IMR-90 (cell line): ENCODE results near the gene AHDC1. TPM values are rescaled to one million over a fixed set of nuclear protein-coding genes. Genes with fewer than 3 reads are reported as not detected.

Source experiments
- ATAC-seq: fragments of 200-7000 bp; cut with Tn5 transposase; 2 replicates; pipeline ENCODE4 v1.9.1; 2020; ENCODE audit warnings: low read depth, mild to moderate bottlenecking, moderate library complexity
- BruUV-seq: library from RNA; stranded (reverse); fragments of 400-500 nt; replicated peaks from 2 replicates; lab custom pipeline; 2021; lab: Mats Ljungman, UMichigan
- CTCF ChIA-PET: fragments of 300-600 bp; formaldehyde crosslinking; extraction: SDS; loops from one replicate; lab custom pipeline; 2021; ENCODE audit warnings: antibody characterized with exemption; lab: Yijun Ruan, JAX
- POLR2A ChIA-PET: fragments of 300-600 bp; sonication (Branson Sonifier 250); formaldehyde crosslinking; loops from one replicate; lab custom pipeline; 2022; ENCODE audit warnings: antibody characterized with exemption; ENCODE audit not compliant: unreplicated experiment; lab: Charles Lee
- DNase-seq: peaks from one replicate; pipeline ENCODE4 v3.0.0; 2013
- H2AFZ ChIP-seq: replicated peaks from 2 replicates; pipeline ENCODE3; 2013; ENCODE audit warnings: low read length, mild to moderate bottlenecking; ENCODE audit not compliant: poor library complexity
- H2AK5ac ChIP-seq: 2 replicates; pipeline ENCODE4 v1.6.1; 2013; ENCODE audit warnings: low read depth, low read length, inconsistent platforms
- H2AK9ac ChIP-seq: replicated peaks from 2 replicates; pipeline ENCODE3; 2013; ENCODE audit warnings: mild to moderate bottlenecking, low read depth, low read length, moderate library complexity; ENCODE audit not compliant: poor library complexity
- H2BK120ac ChIP-seq: 2 replicates; pipeline ENCODE4 v1.6.1; 2013; ENCODE audit warnings: low read depth, low read length, inconsistent platforms
- H2BK15ac ChIP-seq: 3 replicates; pipeline ENCODE4 v1.6.1; 2013; ENCODE audit warnings: low read depth, low read length, inconsistent platforms
- H2BK20ac ChIP-seq: 2 replicates; pipeline ENCODE4 v1.6.1; 2013; ENCODE audit warnings: low read depth, mild to moderate bottlenecking, inconsistent platforms, low read length, moderate library complexity
- H2BK5ac ChIP-seq: 2 replicates; pipeline ENCODE4 v1.6.1; 2013; ENCODE audit warnings: mild to moderate bottlenecking, low read depth, low read length, inconsistent platforms; ENCODE audit not compliant: poor library complexity, severe bottlenecking
- H3K14ac ChIP-seq: replicated peaks from 2 replicates; pipeline ENCODE4 v1.6.1; 2013; ENCODE audit warnings: low read depth, low read length, inconsistent platforms
- H3K18ac ChIP-seq: 2 replicates; pipeline ENCODE4 v1.6.1; 2013; ENCODE audit warnings: low read depth, low read length, control low read depth
- H3K23ac ChIP-seq: 2 replicates; pipeline ENCODE4 v1.6.1; 2013; ENCODE audit warnings: low read depth, low read length, inconsistent platforms
- H3K27ac ChIP-seq: 2 replicates; pipeline ENCODE4 v1.5.1; 2013; ENCODE audit warnings: mild to moderate bottlenecking, control low read depth, low read length; ENCODE audit not compliant: insufficient read depth
- H3K27me3 ChIP-seq: 2 replicates; pipeline ENCODE4 v1.6.1; 2013; ENCODE audit warnings: low read length; ENCODE audit not compliant: control insufficient read depth, insufficient read depth
- H3K36me3 ChIP-seq: 2 replicates; pipeline ENCODE4 v1.6.1; 2013; ENCODE audit warnings: low read length, mixed read lengths; ENCODE audit not compliant: control insufficient read depth, insufficient read depth
- H3K4ac ChIP-seq: 2 replicates; pipeline ENCODE4 v1.6.1; 2013; ENCODE audit warnings: low read depth, low read length, inconsistent platforms
- H3K4me1 ChIP-seq: 2 replicates; pipeline ENCODE4 v1.6.1; 2013; ENCODE audit warnings: low read length, mixed read lengths; ENCODE audit not compliant: control insufficient read depth, insufficient read depth
- H3K4me2 ChIP-seq: 2 replicates; pipeline ENCODE4 v1.6.1; 2013; ENCODE audit warnings: low read depth, mild to moderate bottlenecking, control low read depth, low read length, moderate library complexity
- H3K4me3 ChIP-seq: 2 replicates; pipeline ENCODE4 v1.5.1; 2013; ENCODE audit warnings: low read depth, mild to moderate bottlenecking, control low read depth, low read length, moderate library complexity; ENCODE audit not compliant: insufficient read depth
- H3K56ac ChIP-seq: 2 replicates; pipeline ENCODE4 v1.6.1; 2013; ENCODE audit warnings: low read length, inconsistent platforms; ENCODE audit not compliant: insufficient read depth; ENCODE audit errors: extremely low read depth
- H3K79me1 ChIP-seq, 2 experiments: 2 replicates each; pipeline ENCODE4 v1.6.1; 2013; ENCODE audit warnings: low read length in 2 of 2, inconsistent platforms in 1 of 2, low read depth in 1 of 2
- H3K9ac ChIP-seq: 2 replicates; pipeline ENCODE4 v1.6.1; 2013; ENCODE audit warnings: low read depth, low read length, control low read depth
- H3K9me1 ChIP-seq: 2 replicates; pipeline ENCODE4 v1.6.1; 2013; ENCODE audit warnings: low read length, inconsistent platforms; ENCODE audit not compliant: insufficient read depth
- H3K9me3 ChIP-seq: 2 replicates; pipeline ENCODE4 v1.6.1; 2013; ENCODE audit warnings: low read length; ENCODE audit not compliant: control insufficient read depth, insufficient read depth
- H4K20me1 ChIP-seq: 2 replicates; pipeline ENCODE4 v1.6.1; 2013; ENCODE audit warnings: low read length, inconsistent platforms; ENCODE audit not compliant: insufficient read depth
- H4K5ac ChIP-seq: 2 replicates; pipeline ENCODE4 v1.6.1; 2013; ENCODE audit warnings: mild to moderate bottlenecking, low read depth, low read length, control low read depth
- H4K8ac ChIP-seq, 2 experiments: 2 replicates each; pipeline ENCODE4 v1.6.1; 2013; ENCODE audit warnings: low read depth in 2 of 2, low read length in 2 of 2, control low read depth in 1 of 2, inconsistent platforms in 1 of 2
- H4K91ac ChIP-seq: 2 replicates; pipeline ENCODE4 v1.6.1; 2013; ENCODE audit warnings: low read depth, low read length, inconsistent platforms; ENCODE audit not compliant: insufficient read depth
- BHLHE40 ChIP-seq: fragments of 150-350 bp; IDR thresholded peaks from 2 replicates; pipeline ENCODE4 v1.6.1; 2016; ENCODE audit warnings: mild to moderate bottlenecking, low read depth, low read length
- CEBPB ChIP-seq: IDR thresholded peaks from 2 replicates; pipeline ENCODE4 v1.6.1; 2012; ENCODE audit warnings: low read depth, low read length, improper control_type of control experiment
- CTCF ChIP-seq: conservative IDR thresholded peaks from 2 replicates; pipeline ENCODE4 v1.5.1; 2012; ENCODE audit warnings: mild to moderate bottlenecking, low read depth, low read length, improper control_type of control experiment
- ELK1 ChIP-seq: fragments of 150-350 bp; IDR thresholded peaks from 2 replicates; pipeline ENCODE4 v1.6.1; 2016; ENCODE audit warnings: low read depth, mild to moderate bottlenecking, low read length, moderate library complexity, borderline replicate concordance
- FOS ChIP-seq: fragments of 150-350 bp; IDR thresholded peaks from 2 replicates; pipeline ENCODE4 v1.6.1; 2016; ENCODE audit warnings: low read depth, low read length
- MAFK ChIP-seq: IDR thresholded peaks from 2 replicates; pipeline ENCODE4 v1.6.1; 2012; ENCODE audit warnings: low read depth, low read length, improper control_type of control experiment
- MAZ ChIP-seq: IDR thresholded peaks from 2 replicates; pipeline ENCODE4 v1.6.1; 2012; ENCODE audit warnings: low read depth, mild to moderate bottlenecking, low read length, improper control_type of control experiment, moderate library complexity, borderline replicate concordance
- MXI1 ChIP-seq: IDR thresholded peaks from 2 replicates; pipeline ENCODE4 v1.6.1; 2012; ENCODE audit warnings: low read depth, mild to moderate bottlenecking, low read length, moderate library complexity, borderline replicate concordance
- SMC3 ChIP-seq: fragments of 150-350 bp; IDR thresholded peaks from 2 replicates; pipeline ENCODE4 v1.6.1; 2016; ENCODE audit warnings: low read depth, mild to moderate bottlenecking, antibody characterized with exemption, low read length, moderate library complexity
- WGBS, 2 experiments: methylation state at CpG; one replicate each; pipeline versions ENCODE4 v1.1.5 to v1.1.7; 2013; ENCODE audit warnings: missing lambda C conversion rate in 2 of 2; ENCODE audit not compliant: insufficient read length in 1 of 2; ENCODE audit errors: extremely low coverage in 2 of 2; 5-methylcytosine and 5-hydroxymethylcytosine counted together
- dilution Hi-C: fragments of 300-500 bp; cut with HindIII; formaldehyde crosslinking; loops from one replicate; pipeline ENCODE4 v1.14.3; 2018; ENCODE audit warnings: low sequenced_read_pairs; ENCODE audit not compliant: unreplicated experiment
- in situ Hi-C: fragments of 300-500 bp; cut with MboI; formaldehyde crosslinking; loops from 3 replicates; pipeline ENCODE4 v1.14.3; 2019; ENCODE audit warnings: low sequenced_read_pairs, inconsistent platforms, mixed read lengths
- intact Hi-C: fragments of 100-400 bp; cut with micrococcal nuclease; formaldehyde crosslinking; loops from 2 replicates; pipeline ENCODE4 v1.10.0; 2022
- polyA plus RNA-seq, 3 experiments: library from polyadenylated mRNA; depleted of rRNA; stranded (reverse); fragments of >200 nt; gene quantifications; 2 replicates each; pipeline ENCODE4 v1.2.3, GENCODE V29; 2012; ENCODE audit warnings: low replicate concordance in 1 of 3
- total RNA-seq: library from RNA; depleted of rRNA; stranded (reverse); fragments of >200 nt; gene quantifications from 2 replicates; pipeline ENCODE4 v1.2.3, GENCODE V29; 2012

The AHDC1 gene
- total and polyA plus RNA-seq, 2 of the 4 experiments (the other 2 are of a cell fraction): 2.0 to 11.6 TPM

- Histone ChIP-seq H3K23ac (no peak overlapping the region), H4K8ac (no peak overlapping the region), H3K56ac (no peak overlapping the region), H3K4me1 (peaks cover 72% of the 10 kb centered on the region), H2AFZ (no peak overlapping the region), H2BK20ac (no peak overlapping the region), H3K9ac (no peak overlapping the region), H3K27me3 (no peaks in the 10 kb centered on the region), H2AK5ac (no peak overlapping the region), H3K9me3 (no peaks in the 10 kb centered on the region), H4K20me1 (peaks cover 92% of the 10 kb centered on the region), H3K4ac (no peak overlapping the region), H3K4me2 (no peak overlapping the region), H3K18ac (no peak overlapping the region), H2AK9ac (no peak overlapping the region), H4K91ac (no peak overlapping the region), H2BK15ac (no peak overlapping the region), H3K14ac (no peak overlapping the region), H4K5ac (no peak overlapping the region), H3K9me1 (peaks cover 41% of the 10 kb centered on the region), H3K4me3 (no peak overlapping the region), H2BK5ac (no peak overlapping the region), H3K27ac (no peak overlapping the region), H3K79me1 (peaks cover 41 to 99% of the 10 kb centered on the region in 2 experiments), H2BK120ac (no peak overlapping the region), H3K36me3 (peaks cover 3% of the 10 kb centered on the region; the same call in 1 of the 2 replicates)
- POLR2A ChIA-PET: no interaction called here
- TF ChIP-seq MAZ: no peak
- no peak for TF ChIP-seq MAFK
- TF ChIP-seq FOS: no peak
- TF ChIP-seq CTCF: no peak
- no peak for TF ChIP-seq ELK1
- no peak for TF ChIP-seq BHLHE40
- TF ChIP-seq CEBPB: no peak
- no peak for TF ChIP-seq MXI1
- no peak for TF ChIP-seq SMC3
- dilution Hi-C loops (no loop called here), intact Hi-C loops (no loop called here), in situ Hi-C loops (no loop called here)
- no TSS peak for BruUV-seq
- DNase-seq (no peak), ATAC-seq (no peak)
- CTCF ChIA-PET: interaction anchor here (0.7 to 0.9 kb wide), 2 partner anchors 18 to 34 kb away, joined by 3 read pairs; no protein-coding TSS in a partner anchor
- WGBS, 2 experiments: 70% methylated on average over 3 of the region's 17 CpGs; no CpG with 5 or more reads in 1 of the 2 experiments
These were observed 10.8 kb downstream of the AHDC1 start for GRCh38 chr1:27592931-27593677.
